Mucosa of descending colon (tissue), 3 donors: Measurements from ENCODE around the gene ZNF827. TPM values are rescaled to one million over a fixed set of nuclear protein-coding genes. Genes with fewer than 3 reads are reported as not detected.

Experiments
- ATAC-seq: fragments of 200-7000 bp; cut with Tn5 transposase; one replicate; pipeline ENCODE4 v1.9.1; 2020; ENCODE audit warnings: mild to moderate bottlenecking, moderate library complexity
- DNase-seq, 3 donors: peaks; one replicate each; pipeline ENCODE4 v3.0.0-alpha.2; 2020
- H3K36me3 ChIP-seq: fragments of 200-600 bp; one replicate; pipeline ENCODE4 v1.8.0; 2021; ENCODE audit warnings: low read depth, mild to moderate bottlenecking
- H3K4me1 ChIP-seq: fragments of 200-600 bp; one replicate; pipeline ENCODE4 v1.8.0; 2021; ENCODE audit warnings: low read depth, mild to moderate bottlenecking
- H3K4me3 ChIP-seq: fragments of 200-600 bp; one replicate; pipeline ENCODE4 v1.8.0; 2021; ENCODE audit warnings: mild to moderate bottlenecking
- H3K9me3 ChIP-seq: fragments of 200-600 bp; one replicate; pipeline ENCODE4 v1.8.0; 2021; ENCODE audit warnings: mild to moderate bottlenecking
- CTCF ChIP-seq: fragments of 200-600 bp; IDR thresholded peaks from one replicate; pipeline ENCODE4 v1.8.0; 2022; ENCODE audit warnings: antibody characterized with exemption, mild to moderate bottlenecking
- intact Hi-C, 2 donors: fragments of 100-400 bp; cut with DNase I in 1 of 2; cut with micrococcal nuclease in 1 of 2; formaldehyde crosslinking; loops; one replicate each; pipeline versions ENCODE4 v1.11.0 to v1.11.1; 2022; cut with DNase I, micrococcal nuclease
- total RNA-seq, 3 donors: library from RNA; stranded (reverse); fragmentation: NEBNext Ultra II Directional in 2 of 3; extraction: Animal tissue kit (Norgen Biotek cat#: 25700) in 2 of 3; gene quantifications; one replicate each; pipeline versions ENCODE4 v1.2.1 to v1.2.4, GENCODE V29; 2021 to 2023
- donor health status: DM: no; HTN: no; CAD: no; lungs with moderate emphysema.
- donor health status: DM: no; HTN: no; CAD: no.
- donor health status: DM: no; HTN: yes; CAD: no.

Gene ZNF827
- total RNA-seq, 3 donors from 2014 or later: 21.9 to 37.4 (median 29.7) TPM

DNA sequence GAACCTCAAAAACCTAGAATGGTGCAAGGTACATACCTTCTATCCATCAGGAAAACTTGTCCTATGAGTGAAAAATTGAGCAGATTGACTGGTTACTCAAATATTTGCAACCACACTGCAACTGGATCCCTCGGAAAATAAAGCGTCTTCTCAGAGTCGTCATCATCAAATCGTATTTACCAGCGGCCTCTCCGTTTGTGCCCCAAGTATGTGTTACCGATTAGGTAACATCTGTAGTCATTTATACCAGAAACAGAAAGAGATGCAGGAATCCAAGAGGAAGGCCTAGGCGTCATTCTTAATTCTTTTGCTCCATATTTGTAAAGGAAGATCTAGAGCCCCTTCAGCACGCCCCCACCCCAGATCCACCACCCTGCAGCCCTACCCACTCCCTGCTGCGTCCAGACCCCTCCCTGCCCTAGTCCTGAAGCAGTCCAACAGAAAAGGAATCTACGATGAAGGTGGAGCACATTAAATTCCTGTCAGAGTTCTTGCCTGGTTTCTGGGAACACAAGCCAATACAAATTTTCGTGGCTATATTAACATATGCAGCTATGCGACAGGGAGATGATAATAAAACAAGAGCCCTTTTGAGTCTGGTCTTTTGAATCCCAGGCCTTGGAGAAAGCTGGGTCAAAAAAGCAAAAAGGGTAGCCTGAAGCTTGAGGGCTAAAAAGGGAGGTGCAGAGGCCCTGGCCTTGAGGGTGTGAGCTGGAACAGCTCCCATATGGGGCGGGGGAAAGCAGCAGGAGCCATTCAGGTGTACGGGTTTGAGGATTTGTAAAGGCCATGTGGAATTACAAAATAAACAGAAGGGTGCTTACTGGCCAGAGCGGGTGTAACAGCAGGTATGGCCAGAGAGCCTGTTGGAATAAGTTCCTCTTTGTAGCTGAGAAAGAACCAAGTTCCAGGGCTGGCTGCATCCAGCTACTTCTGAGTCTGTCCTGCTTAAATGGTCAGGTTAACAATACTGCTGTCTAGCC, 77.0 kb downstream of the ZNF827 start:
- ATAC-seq (peak; percentile 39), DNase-seq (no peak)
- Histone ChIP-seq H3K9me3 (no peaks in the 10 kb centered on the region), H3K36me3 (no peaks in the 10 kb centered on the region), H3K4me1 (no peaks in the 10 kb centered on the region), H3K4me3 (no peak overlapping the region)
- no peak for TF ChIP-seq CTCF
- intact Hi-C loops: no loop called here

GRCh38 chr4:145860897-145861296, 77.7 kb downstream of the ZNF827 start:
- intact Hi-C loops: no loop called here
- H3K4me1 ChIP-seq: no peaks in the 10 kb centered on the region
- DNase-seq (no peak), ATAC-seq (no peak)
- TF ChIP-seq CTCF: no peak
- no peaks in the 10 kb centered on the region for H3K36me3 ChIP-seq
- no peaks in the 10 kb centered on the region for H3K9me3 ChIP-seq
- no peak overlapping the region for H3K4me3 ChIP-seq

- intact Hi-C loops: no loop called here
- no peak for TF ChIP-seq CTCF
- Histone ChIP-seq H3K4me1 (no peaks in the 10 kb centered on the region), H3K36me3 (no peaks in the 10 kb centered on the region), H3K9me3 (no peaks in the 10 kb centered on the region), H3K4me3 (no peak overlapping the region)
- ATAC-seq: no peak
- DNase-seq: no peak
Observed at GRCh38 chr4:145860446-145860845, 78.2 kb downstream of the ZNF827 start.

- no peak for TF ChIP-seq CTCF
Observed at GRCh38 chr4:145859926-145860325, 78.7 kb downstream of the ZNF827 start.

GRCh38 chr4:145859426-145859825, 79.2 kb downstream of the ZNF827 start:
- no peak for DNase-seq
- H3K9me3 ChIP-seq: no peaks in the 10 kb centered on the region
- no peaks in the 10 kb centered on the region for H3K36me3 ChIP-seq
- no peak for ATAC-seq
- H3K4me1 ChIP-seq: no peaks in the 10 kb centered on the region
- H3K4me3 ChIP-seq: no peak overlapping the region
- intact Hi-C loops: no loop called here
- TF ChIP-seq CTCF: no peak

More at GRCh38 chr4:145859926-145860325, 78.7 kb downstream of the ZNF827 start:
- H3K36me3 ChIP-seq: no peaks in the 10 kb centered on the region
- no peaks in the 10 kb centered on the region for H3K4me1 ChIP-seq
- no peaks in the 10 kb centered on the region for H3K9me3 ChIP-seq
- H3K4me3 ChIP-seq: no peak overlapping the region
- ATAC-seq: no peak
- intact Hi-C loops: no loop called here
- DNase-seq: no peak
